HepG2 (cell line): ENCODE results near the gene PARD3. TPM values are rescaled to one million over a fixed set of nuclear protein-coding genes. Genes with fewer than 3 reads are reported as not detected.
A peak's percentile ranks its signal among the peaks of the same experiment; 100 is the strongest.

ENCODE experiments used
- ARNT2 ChIP-seq: sonication (generic); formaldehyde crosslinking; IDR thresholded peaks from 2 replicates; pipeline ENCODE4 v1.8.0; 2022; ENCODE audit warnings: mild to moderate bottlenecking, low read depth, missing genetic modification reagents, moderate library complexity
- DZIP1 ChIP-seq: sonication (generic); formaldehyde crosslinking; IDR thresholded peaks from 2 replicates; pipeline ENCODE4 v1.5.0; 2020; ENCODE audit warnings: mild to moderate bottlenecking, missing genetic modification reagents
- ISX ChIP-seq: sonication (generic); formaldehyde crosslinking; conservative IDR thresholded peaks from 2 replicates; pipeline ENCODE4 v1.5.0; 2020; ENCODE audit warnings: missing genetic modification reagents
- KDM1A ChIP-seq: IDR thresholded peaks from 2 replicates; pipeline ENCODE4 v1.6.1; 2016; ENCODE audit warnings: missing compliant biosample characterization
- KDM3A ChIP-seq: IDR thresholded peaks from 2 replicates; pipeline ENCODE4 v1.6.1; 2018; ENCODE audit warnings: low read depth, missing compliant biosample characterization
- KIAA2018 ChIP-seq: sonication (generic); formaldehyde crosslinking; IDR thresholded peaks from 2 replicates; pipeline ENCODE4 v1.5.0; 2020; ENCODE audit warnings: mild to moderate bottlenecking, missing genetic modification reagents, borderline replicate concordance
- MAX ChIP-seq: IDR thresholded peaks from 2 replicates; pipeline ENCODE4 v1.6.1; 2012; ENCODE audit warnings: inconsistent platforms
- NKX3-1 ChIP-seq: sonication (generic); formaldehyde crosslinking; IDR thresholded peaks from 2 replicates; pipeline ENCODE4 v1.5.0; 2020; ENCODE audit warnings: missing genetic modification reagents
- RNF2 ChIP-seq: fragments of 450-650 bp; conservative IDR thresholded peaks from 2 replicates; pipeline ENCODE4 v1.6.1; 2016; ENCODE audit warnings: low read depth
- RNF219 ChIP-seq: sonication (generic); formaldehyde crosslinking; IDR thresholded peaks from 2 replicates; pipeline ENCODE4 v1.5.0; 2020; ENCODE audit warnings: mild to moderate bottlenecking, missing genetic modification reagents
- SIX1 ChIP-seq: sonication (generic); formaldehyde crosslinking; IDR thresholded peaks from 2 replicates; pipeline ENCODE4 v1.4.0; 2020; ENCODE audit warnings: missing genetic modification reagents, borderline replicate concordance
- SOX6 ChIP-seq, 2 experiments: fragments of 450-650 bp in 1 of 2; sonication (generic) in 1 of 2; formaldehyde crosslinking in 1 of 2; IDR thresholded peaks; 2 replicates each; pipeline versions ENCODE4 v1.4.0 to v1.6.1; 2017 to 2020; ENCODE audit warnings: antibody characterized with exemption in 1 of 2, mild to moderate bottlenecking in 1 of 2, missing genetic modification reagents in 1 of 2
- ZNF205 ChIP-seq: IDR thresholded peaks from 2 replicates; pipeline ENCODE4 v1.6.1; 2018; ENCODE audit warnings: missing biosample characterization, missing genetic modification reagents
- ZNF224 ChIP-seq: sonication (generic); formaldehyde crosslinking; IDR thresholded peaks from 2 replicates; pipeline ENCODE4 v1.5.0; 2020; ENCODE audit warnings: mild to moderate bottlenecking, missing genetic modification reagents
- ZNF331 ChIP-seq: sonication (generic); formaldehyde crosslinking; IDR thresholded peaks from 2 replicates; pipeline ENCODE4 v1.4.0; 2020; ENCODE audit warnings: missing genetic modification reagents
- ZNF350 ChIP-seq: sonication (generic); formaldehyde crosslinking; IDR thresholded peaks from 2 replicates; pipeline ENCODE4 v1.4.0; 2020; ENCODE audit warnings: mild to moderate bottlenecking, low read depth, missing genetic modification reagents, borderline replicate concordance
- ZNF530 ChIP-seq: sonication (generic); formaldehyde crosslinking; IDR thresholded peaks from 2 replicates; pipeline ENCODE4 v1.5.0; 2020; ENCODE audit warnings: low read depth, mild to moderate bottlenecking, missing genetic modification reagents
- polyA plus RNA-seq, 8 experiments: library from polyadenylated mRNA; depleted of rRNA in 3 of 8; stranded (reverse) in 7 of 8; unstranded in 1 of 8; fragments of >200 nt; fragmentation: Illumina TruSeq in 4 of 8; extraction: Trizol in 4 of 8; gene quantifications; 2 replicates each; pipeline versions ENCODE4 v1.2.1 to v1.2.3, GENCODE V29; 2011 to 2016; ENCODE audit warnings: low read depth in 4 of 8, missing spikeins in 1 of 8, mixed read lengths in 1 of 8; ENCODE audit not compliant: insufficient read depth in 1 of 8
- total RNA-seq, 5 experiments: library from RNA; depleted of rRNA; stranded (reverse); fragments of >200 nt; fragmentation: Illumina TruSeq; extraction: Trizol; gene quantifications; 2 replicates each; pipeline ENCODE4 v1.2.3, GENCODE V29; 2016; ENCODE audit warnings: low read depth in 1 of 5

Gene PARD3
- total and polyA plus RNA-seq, 2 of the 13 experiments (the other 11 are each of a cell fraction or from before 2014, with no cell fraction given) = 40.9 to 60.0 TPM

GRCh38 chr10:34075254-34075926 is 739.7 kb downstream of the PARD3 start (continued):
- TF ChIP-seq KIAA2018 (no peak), ISX (CRISPR knock-in tag) (no peak), RNF2 (no peak), RNF219 (no peak), ARNT2 (CRISPR knock-in tag) (no peak), ZNF530 (CRISPR knock-in tag) (no peak), ZNF205 (CRISPR knock-in tag) (no peak), NKX3-1 (no peak), DZIP1 (CRISPR knock-in tag) (no peak), ZNF350 (no peak), KDM1A (CRISPR knock-in tag) (no peak), ZNF331 (CRISPR knock-in tag) (0 out of 2 replicates have a peak, but pooled peaks have one; percentile 22), SIX1 (no peak), SOX6 (IDR thresholded peaks at IDR 0.05) (no peak), SOX6 (CRISPR knock-in tag; IDR thresholded peaks at IDR 0.05) (0 out of 2 replicates have a peak, but pooled peaks have one; percentile 12), ZNF224 (CRISPR knock-in tag) (no peak), MAX (peak; percentile 56), KDM3A (CRISPR knock-in tag) (no peak)
